WTC11 (cell line): ENCODE data around the gene IL17RC.

Experiments
- ATF3 ChIP-seq: sonication (generic); formaldehyde crosslinking; conservative IDR thresholded peaks from 2 replicates; pipeline ENCODE4 v1.8.1; 2022; ENCODE audit warnings: mild to moderate bottlenecking, missing genetic modification reagents
- GRHL2 ChIP-seq: fragments of 250-450 bp; sonication (Bioruptor Pico); IDR thresholded peaks from 2 replicates; pipeline ENCODE4 v1.8.0; 2022; ENCODE audit warnings: mild to moderate bottlenecking, moderate library complexity; ENCODE audit not compliant: insufficient replicate concordance, severe bottlenecking
- NFE2L1 ChIP-seq: sonication (generic); formaldehyde crosslinking; IDR thresholded peaks from 2 replicates; pipeline ENCODE4 v1.8.1; 2023; ENCODE audit warnings: missing genetic modification reagents
- PREB ChIP-seq: sonication (generic); formaldehyde crosslinking; IDR thresholded peaks from 2 replicates; pipeline ENCODE4 v1.8.1; 2022; ENCODE audit warnings: mild to moderate bottlenecking, missing genetic modification reagents, moderate library complexity, borderline replicate concordance
- TF ChIP-seq, protein P1 (sequence below): sonication (generic); formaldehyde crosslinking; IDR thresholded peaks from 2 replicates; pipeline ENCODE4 v1.8.0; 2022; ENCODE audit warnings: mild to moderate bottlenecking, missing genetic modification reagents
- TF ChIP-seq, protein P2 (sequence below): fragments of 200-600 bp; IDR thresholded peaks from 2 replicates; pipeline ENCODE4 v1.8.0; 2022; ENCODE audit warnings: antibody characterized with exemption
- TF ChIP-seq, protein P3 (sequence below): sonication (generic); formaldehyde crosslinking; IDR thresholded peaks from 2 replicates; pipeline ENCODE4 v1.8.1; 2023; ENCODE audit warnings: mild to moderate bottlenecking, missing genetic modification reagents, moderate library complexity

DNA sequence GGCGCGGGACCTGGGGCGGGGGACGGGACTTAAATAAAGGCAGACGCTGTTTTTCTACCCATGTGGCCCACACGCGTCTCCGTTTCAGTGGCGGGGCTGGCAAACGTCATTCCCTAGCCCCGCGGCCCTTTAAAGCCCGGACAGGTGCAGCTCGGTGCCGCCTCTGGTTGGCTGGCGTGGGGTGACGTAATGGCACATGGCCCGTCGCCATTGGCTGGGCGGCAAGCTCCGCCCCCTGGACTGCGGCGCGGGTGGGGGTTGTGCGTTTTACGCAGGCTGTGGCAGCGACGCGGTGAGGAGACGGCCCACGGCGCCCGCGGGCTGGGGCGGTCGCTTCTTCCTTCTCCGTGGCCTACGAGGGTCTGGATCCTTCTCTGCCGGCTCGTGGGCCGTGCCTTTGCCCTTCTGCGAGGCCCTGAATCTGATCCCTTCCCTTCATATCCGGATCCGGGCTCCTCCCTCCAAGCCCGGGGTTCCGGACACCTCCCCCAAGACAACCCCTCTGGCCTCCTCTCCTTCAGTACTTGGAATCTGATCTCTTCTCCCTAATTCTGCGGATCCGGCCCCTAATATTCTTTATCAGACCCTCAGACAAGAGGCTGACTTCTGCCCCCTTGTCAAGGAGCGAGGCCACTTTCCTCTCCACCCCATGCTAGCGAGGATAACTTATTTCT, 16.8 kb downstream of the IL17RC start, which contains the start of gene CRELD1:
- TF ChIP-seq, protein P1, sequence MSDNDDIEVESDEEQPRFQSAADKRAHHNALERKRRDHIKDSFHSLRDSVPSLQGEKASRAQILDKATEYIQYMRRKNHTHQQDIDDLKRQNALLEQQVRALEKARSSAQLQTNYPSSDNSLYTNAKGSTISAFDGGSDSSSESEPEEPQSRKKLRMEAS: peak; percentile 89
- TF ChIP-seq, protein P2, sequence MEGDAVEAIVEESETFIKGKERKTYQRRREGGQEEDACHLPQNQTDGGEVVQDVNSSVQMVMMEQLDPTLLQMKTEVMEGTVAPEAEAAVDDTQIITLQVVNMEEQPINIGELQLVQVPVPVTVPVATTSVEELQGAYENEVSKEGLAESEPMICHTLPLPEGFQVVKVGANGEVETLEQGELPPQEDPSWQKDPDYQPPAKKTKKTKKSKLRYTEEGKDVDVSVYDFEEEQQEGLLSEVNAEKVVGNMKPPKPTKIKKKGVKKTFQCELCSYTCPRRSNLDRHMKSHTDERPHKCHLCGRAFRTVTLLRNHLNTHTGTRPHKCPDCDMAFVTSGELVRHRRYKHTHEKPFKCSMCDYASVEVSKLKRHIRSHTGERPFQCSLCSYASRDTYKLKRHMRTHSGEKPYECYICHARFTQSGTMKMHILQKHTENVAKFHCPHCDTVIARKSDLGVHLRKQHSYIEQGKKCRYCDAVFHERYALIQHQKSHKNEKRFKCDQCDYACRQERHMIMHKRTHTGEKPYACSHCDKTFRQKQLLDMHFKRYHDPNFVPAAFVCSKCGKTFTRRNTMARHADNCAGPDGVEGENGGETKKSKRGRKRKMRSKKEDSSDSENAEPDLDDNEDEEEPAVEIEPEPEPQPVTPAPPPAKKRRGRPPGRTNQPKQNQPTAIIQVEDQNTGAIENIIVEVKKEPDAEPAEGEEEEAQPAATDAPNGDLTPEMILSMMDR: no peak
- TF ChIP-seq PREB (CRISPR knock-in tag) (no peak), GRHL2 (CRISPR knock-in tag) (no peak), NFE2L1 (no peak), ATF3 (CRISPR knock-in tag) (peak; percentile 79; the same call in 1 of the 2 replicates)
- TF ChIP-seq, protein P3, sequence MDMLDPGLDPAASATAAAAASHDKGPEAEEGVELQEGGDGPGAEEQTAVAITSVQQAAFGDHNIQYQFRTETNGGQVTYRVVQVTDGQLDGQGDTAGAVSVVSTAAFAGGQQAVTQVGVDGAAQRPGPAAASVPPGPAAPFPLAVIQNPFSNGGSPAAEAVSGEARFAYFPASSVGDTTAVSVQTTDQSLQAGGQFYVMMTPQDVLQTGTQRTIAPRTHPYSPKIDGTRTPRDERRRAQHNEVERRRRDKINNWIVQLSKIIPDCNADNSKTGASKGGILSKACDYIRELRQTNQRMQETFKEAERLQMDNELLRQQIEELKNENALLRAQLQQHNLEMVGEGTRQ (CRISPR knock-in tag): peak; percentile 75
